Keratinocyte (primary cell): ENCODE results near the gene MAP1LC3A. TPM values are rescaled to one million over a fixed set of nuclear protein-coding genes. Genes with fewer than 3 reads are reported as not detected.

Source experiments
- DNase-seq: peaks from one replicate; pipeline ENCODE4 v3.0.0-alpha.2; 2011; ENCODE audit warnings: low read depth, missing footprints, low spot score
- FAIRE-seq: peaks from 2 replicates; lab custom pipeline; 2011; peaks lifted over from hg19 to GRCh38; lab: Jason Lieb, UNC
- H2AFZ ChIP-seq: 2 replicates; pipeline ENCODE4 v1.6.0; 2012; ENCODE audit warnings: low read length, control low read depth, inconsistent platforms; ENCODE audit not compliant: control insufficient read depth
- H3K27ac ChIP-seq: 2 replicates; pipeline ENCODE4 v1.5.1; 2011; ENCODE audit warnings: low read length; ENCODE audit not compliant: control insufficient read depth, insufficient read depth
- H3K27me3 ChIP-seq: 3 replicates; pipeline ENCODE4 v1.6.0; 2011; ENCODE audit warnings: low read length; ENCODE audit not compliant: control insufficient read depth, insufficient read depth; ENCODE audit errors: extremely low read depth
- H3K36me3 ChIP-seq, 2 experiments: 2 replicates in 1 of 2; 3 replicates in 1 of 2; pipeline ENCODE4 v1.5.1; 2011; ENCODE audit warnings: low read length in 2 of 2, mild to moderate bottlenecking in 1 of 2; ENCODE audit not compliant: control insufficient read depth in 2 of 2, insufficient read depth in 2 of 2; ENCODE audit errors: extremely low read depth in 1 of 2
- H3K4me1 ChIP-seq: 3 replicates; pipeline ENCODE4 v1.5.1; 2011; ENCODE audit warnings: low read length; ENCODE audit not compliant: control insufficient read depth, insufficient read depth; ENCODE audit errors: extremely low read depth
- H3K4me2 ChIP-seq: 3 replicates; pipeline ENCODE4 v1.6.0; 2011; ENCODE audit warnings: low read depth, low read length; ENCODE audit not compliant: control insufficient read depth, insufficient read depth; ENCODE audit errors: extremely low read depth
- H3K4me3 ChIP-seq, 3 experiments: fragments of 200-600 bp in 1 of 3; sonication (generic) in 1 of 3; 2 replicates in 2 of 3; 3 replicates in 1 of 3; pipeline ENCODE4 v1.5.1; 2011 to 2016; ENCODE audit warnings: low read length in 3 of 3, mild to moderate bottlenecking in 3 of 3, control low read depth in 2 of 3, inconsistent platforms in 1 of 3, low read depth in 1 of 3, mixed read lengths in 1 of 3, mixed run types in 1 of 3, moderate library complexity in 1 of 3; ENCODE audit not compliant: control insufficient read depth in 2 of 3, insufficient read depth in 2 of 3; ENCODE audit errors: extremely low read depth in 1 of 3
- H3K79me2 ChIP-seq: 2 replicates; pipeline ENCODE4 v1.6.0; 2012; ENCODE audit warnings: low read length; ENCODE audit not compliant: control insufficient read depth, insufficient read depth
- H3K9ac ChIP-seq: 3 replicates; pipeline ENCODE4 v1.6.0; 2011; ENCODE audit warnings: low read length; ENCODE audit not compliant: control insufficient read depth, insufficient read depth; ENCODE audit errors: extremely low read depth
- H3K9me1 ChIP-seq: 3 replicates; pipeline ENCODE4 v1.6.0; 2011; ENCODE audit warnings: low read length; ENCODE audit not compliant: control insufficient read depth, insufficient read depth; ENCODE audit errors: extremely low read depth
- H3K9me3 ChIP-seq: 2 replicates; pipeline ENCODE4 v1.5.1; 2012; ENCODE audit warnings: low read depth, low read length; ENCODE audit not compliant: control insufficient read depth
- H4K20me1 ChIP-seq: 3 replicates; pipeline ENCODE4 v1.6.0; 2011; ENCODE audit warnings: low read length; ENCODE audit not compliant: control insufficient read depth, insufficient read depth; ENCODE audit errors: extremely low read depth
- CTCF ChIP-seq, 3 experiments: IDR thresholded peaks in 1 of 3; conservative IDR thresholded peaks in 1 of 3; optimal IDR thresholded peaks in 1 of 3; 2 replicates in 2 of 3; 3 replicates in 1 of 3; pipeline versions ENCODE3 to v1.5.1; 2011; ENCODE audit warnings: low read length in 3 of 3, mild to moderate bottlenecking in 3 of 3, moderate library complexity in 2 of 3, control low read depth in 1 of 3, inconsistent platforms in 1 of 3; ENCODE audit not compliant: insufficient read depth in 2 of 3; ENCODE audit errors: extremely low read depth in 1 of 3
- EZH2 ChIP-seq: IDR thresholded peaks from one replicate; pipeline ENCODE4 v1.6.1; 2012; ENCODE audit warnings: inconsistent platforms, mild to moderate bottlenecking, low read length, moderate library complexity
- dilution Hi-C: fragments of 300-500 bp; cut with MboI; formaldehyde crosslinking; loops from one replicate; pipeline ENCODE4 v1.7.0; 2020; ENCODE audit warnings: low sequenced_read_pairs; ENCODE audit not compliant: extremely low pct_ligation_motif_present
- polyA plus RNA-seq, 5 experiments: library from polyadenylated mRNA; depleted of rRNA in 3 of 5; stranded (reverse) in 3 of 5; stranded (forward) in 1 of 5; unstranded in 1 of 5; fragments of >200 nt; gene quantifications; 1 replicate in 1 of 5; 2 replicates in 3 of 5; 3 replicates in 1 of 5; pipeline versions ENCODE4 v1.2.1 to v1.2.3, GENCODE V29; 2011 to 2012; ENCODE audit warnings: missing spikeins in 2 of 5, low read depth in 1 of 5, low replicate concordance in 1 of 5

MAP1LC3A gene
- polyA plus RNA-seq, 1 donor (not counting 4 experiments of a cell fraction or from before 2014, with no cell fraction given): 1.7 TPM

DNA sequence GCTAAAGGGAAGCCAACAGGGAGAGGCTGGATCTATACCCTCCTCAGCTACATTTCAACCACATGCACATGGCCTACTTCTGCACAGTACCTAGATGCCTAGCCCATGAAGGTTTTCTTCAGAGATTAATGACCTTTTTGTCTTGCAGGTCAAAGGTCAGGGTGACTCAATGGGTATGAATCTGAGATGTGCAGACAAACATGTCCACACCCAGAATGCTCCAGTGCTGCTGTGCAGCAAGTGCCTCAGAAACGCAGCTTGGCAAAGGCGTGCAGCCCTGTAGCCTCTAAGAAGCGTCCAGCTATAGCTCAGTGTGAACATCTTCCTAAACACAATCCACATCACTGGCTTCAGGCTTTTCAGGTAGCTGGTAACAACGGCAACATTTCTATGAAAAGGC lies 24.4 kb downstream of the MAP1LC3A start:
- Histone ChIP-seq H4K20me1 (no peaks in the 10 kb centered on the region), H3K9me3 (no peaks in the 10 kb centered on the region), H3K4me1 (peaks cover 25% of the 10 kb centered on the region), H3K27ac (no peak overlapping the region), H3K9me1 (peaks cover 2% of the 10 kb centered on the region), H3K36me3 (peaks cover 0 to 2% of the 10 kb centered on the region in 2 experiments), H2AFZ (no peak overlapping the region), H3K79me2 (no peaks in the 10 kb centered on the region), H3K9ac (no peak overlapping the region), H3K4me2 (no peak overlapping the region), H3K4me3 (no peak overlapping the region), H3K27me3 (no peaks in the 10 kb centered on the region)
- no peak for TF ChIP-seq CTCF (optimal IDR thresholded peaks at IDR 0.05 in 1 of 3, IDR thresholded peaks at IDR 0.05 in 1 of 3, conservative IDR thresholded peaks at IDR 0.05 in 1 of 3; ENCODE audit: extremely low read depth in 1 of 3, insufficient read depth in 2 of 3, low read length in 3 of 3)
- TF ChIP-seq EZH2: no peak
- FAIRE-seq: no peak
- dilution Hi-C loops: no loop called here
- DNase-seq: no peak

DNA sequence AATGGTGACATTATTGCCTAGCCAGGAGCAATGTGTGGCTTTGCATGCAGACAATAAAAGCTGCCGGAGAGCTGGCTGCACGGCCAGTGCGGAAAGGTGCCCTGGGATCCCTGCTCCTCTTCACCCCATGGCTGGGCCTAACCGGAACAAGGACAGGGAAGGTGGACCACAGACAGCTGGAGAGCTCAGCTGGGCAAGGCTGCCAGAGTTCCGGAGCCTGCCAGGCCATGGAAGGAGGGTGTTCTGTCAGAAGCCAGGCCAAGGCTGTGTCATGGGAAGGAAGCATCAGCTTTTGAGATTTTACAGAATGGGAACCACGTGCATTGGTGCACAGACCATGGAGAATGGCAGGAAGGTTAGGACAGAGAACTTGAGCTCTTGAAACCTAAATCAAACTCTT lies 25.0 kb downstream of the MAP1LC3A start:
- dilution Hi-C loops: no loop called here
- Histone ChIP-seq H3K4me2 (no peak overlapping the region), H4K20me1 (no peaks in the 10 kb centered on the region), H3K27me3 (no peaks in the 10 kb centered on the region), H3K9ac (no peak overlapping the region), H3K4me3 (no peak overlapping the region), H3K79me2 (no peaks in the 10 kb centered on the region), H2AFZ (no peak overlapping the region), H3K9me3 (no peaks in the 10 kb centered on the region), H3K36me3 (peaks cover 0 to 2% of the 10 kb centered on the region in 2 experiments), H3K27ac (no peak overlapping the region), H3K4me1 (peaks cover 23% of the 10 kb centered on the region), H3K9me1 (peaks cover 2% of the 10 kb centered on the region)
- FAIRE-seq: no peak
- DNase-seq: no peak
- TF ChIP-seq EZH2 (no peak), CTCF (optimal IDR thresholded peaks at IDR 0.05 in 1 of 3, IDR thresholded peaks at IDR 0.05 in 1 of 3, conservative IDR thresholded peaks at IDR 0.05 in 1 of 3; ENCODE audit: extremely low read depth in 1 of 3, insufficient read depth in 2 of 3, low read length in 3 of 3) (no peak)
